Stimulated activated memory B cell treated with anti-CD40 and anti-IgM and Interleukin-4, amounts not matched to agents 10 μg/mL and 1 μg/mL and 100 μg/mL, for 72 hours (primary cell): ENCODE data around the gene CFAP221.
A peak's percentile ranks its signal among the peaks of the same experiment; 100 is the strongest.

Experiments
- ATAC-seq: fragments of 150-1000 bp; cut with Tn5 transposase; 2 replicates; pipeline ENCODE4 v1.10.0; 2021
- H3K27ac Mint-ChIP-seq: one replicate; pipeline ENCODE4 v1.8.0; 2022; ENCODE audit warnings: mild to moderate bottlenecking, mixed read lengths
- H3K27me3 Mint-ChIP-seq: one replicate; pipeline ENCODE4 v1.8.0; 2022; ENCODE audit warnings: mixed read lengths
- H3K36me3 Mint-ChIP-seq: one replicate; pipeline ENCODE4 v1.8.0; 2022; ENCODE audit warnings: mixed read lengths
- H3K4me1 Mint-ChIP-seq: one replicate; pipeline ENCODE4 v1.8.0; 2022; ENCODE audit warnings: mixed read lengths
- H3K4me3 Mint-ChIP-seq: one replicate; pipeline ENCODE4 v1.8.0; 2022; ENCODE audit warnings: mild to moderate bottlenecking, moderate library complexity, mixed read lengths
- H3K9me3 Mint-ChIP-seq: one replicate; pipeline ENCODE4 v1.8.0; 2022; ENCODE audit warnings: mixed read lengths

The CFAP221 gene

GRCh38 chr2:119668546-119668945, 124.3 kb downstream of the CFAP221 start:
- ATAC-seq = no peak
- no peaks in the 10 kb centered on the region for H3K4me1 Mint-ChIP-seq
- H3K27ac Mint-ChIP-seq = no peak overlapping the region
- H3K9me3 Mint-ChIP-seq = no peaks in the 10 kb centered on the region
- no peak overlapping the region for H3K4me3 Mint-ChIP-seq
- H3K36me3 Mint-ChIP-seq = no peaks in the 10 kb centered on the region
- peaks cover 21% of the 10 kb centered on the region for H3K27me3 Mint-ChIP-seq

GRCh38 chr2:119671016-119671415, 126.8 kb downstream of the CFAP221 start:
- H3K36me3 Mint-ChIP-seq = no peaks in the 10 kb centered on the region
- H3K4me1 Mint-ChIP-seq = no peaks in the 10 kb centered on the region
- no peak overlapping the region for H3K27ac Mint-ChIP-seq
- H3K27me3 Mint-ChIP-seq = no peaks in the 10 kb centered on the region
- no peak for ATAC-seq
- H3K9me3 Mint-ChIP-seq = no peaks in the 10 kb centered on the region
- H3K4me3 Mint-ChIP-seq = no peak overlapping the region

DNA sequence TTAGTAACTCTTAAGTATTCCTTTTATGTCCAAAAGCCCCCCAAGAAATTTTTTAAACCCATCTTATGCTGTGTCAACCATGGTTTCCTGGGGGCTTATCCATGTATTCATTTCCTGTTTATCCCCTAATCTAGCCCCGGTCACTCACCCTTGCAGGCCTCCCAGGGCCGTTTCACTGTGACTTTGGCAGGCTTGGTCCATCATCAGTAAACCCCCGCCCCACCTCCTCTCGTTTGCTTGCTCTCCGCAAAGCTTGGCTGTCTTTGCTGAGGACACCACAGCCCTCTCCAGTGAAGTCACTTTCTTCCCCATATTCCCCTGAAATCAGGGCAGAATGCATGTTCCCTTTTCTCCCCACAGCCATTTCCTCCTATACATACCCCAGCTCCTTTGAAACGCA, 127.5 kb downstream of the CFAP221 start:
- ATAC-seq = no peak
- Mint-ChIP-seq H3K9me3 (no peaks in the 10 kb centered on the region), H3K4me3 (no peak overlapping the region)

GRCh38 chr2:119672161-119672862, 128.1 kb downstream of the CFAP221 start:
- Mint-ChIP-seq H3K4me3 (no peak overlapping the region), H3K27me3 (no peaks in the 10 kb centered on the region), H3K27ac (no peak overlapping the region), H3K9me3 (no peaks in the 10 kb centered on the region), H3K36me3 (no peaks in the 10 kb centered on the region), H3K4me1 (no peaks in the 10 kb centered on the region)
- no peak for ATAC-seq

More for the DNA sequence above, 127.5 kb downstream of the CFAP221 start:
- Mint-ChIP-seq H3K27me3 (no peaks in the 10 kb centered on the region), H3K4me1 (no peaks in the 10 kb centered on the region), H3K36me3 (no peaks in the 10 kb centered on the region), H3K27ac (no peak overlapping the region)

DNA sequence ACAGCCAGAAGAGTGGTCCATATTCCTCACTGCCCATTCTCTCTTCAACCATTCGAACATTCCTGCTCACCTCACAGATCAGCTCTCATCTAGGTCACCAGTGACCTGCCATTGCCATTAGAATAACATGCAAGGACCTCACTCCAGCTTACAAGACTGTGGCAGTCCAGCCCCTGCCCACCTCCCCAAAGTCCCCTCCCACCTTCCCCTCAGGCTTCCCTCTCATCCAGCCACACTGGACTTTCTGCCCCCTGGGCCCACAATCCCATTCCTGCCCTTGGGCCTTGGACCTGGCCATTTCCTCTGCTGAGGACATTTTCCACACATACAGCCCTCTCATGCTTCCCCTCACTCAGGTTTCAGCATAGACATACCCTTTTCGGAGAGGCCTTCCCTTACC, 129.5 kb downstream of the CFAP221 start:
- no peaks in the 10 kb centered on the region for H3K9me3 Mint-ChIP-seq
- peaks cover 6% of the 10 kb centered on the region for H3K4me1 Mint-ChIP-seq
- H3K4me3 Mint-ChIP-seq = no peak overlapping the region
- H3K36me3 Mint-ChIP-seq = no peaks in the 10 kb centered on the region
- H3K27me3 Mint-ChIP-seq = no peaks in the 10 kb centered on the region
- no peak overlapping the region for H3K27ac Mint-ChIP-seq
- ATAC-seq = no peak

DNA sequence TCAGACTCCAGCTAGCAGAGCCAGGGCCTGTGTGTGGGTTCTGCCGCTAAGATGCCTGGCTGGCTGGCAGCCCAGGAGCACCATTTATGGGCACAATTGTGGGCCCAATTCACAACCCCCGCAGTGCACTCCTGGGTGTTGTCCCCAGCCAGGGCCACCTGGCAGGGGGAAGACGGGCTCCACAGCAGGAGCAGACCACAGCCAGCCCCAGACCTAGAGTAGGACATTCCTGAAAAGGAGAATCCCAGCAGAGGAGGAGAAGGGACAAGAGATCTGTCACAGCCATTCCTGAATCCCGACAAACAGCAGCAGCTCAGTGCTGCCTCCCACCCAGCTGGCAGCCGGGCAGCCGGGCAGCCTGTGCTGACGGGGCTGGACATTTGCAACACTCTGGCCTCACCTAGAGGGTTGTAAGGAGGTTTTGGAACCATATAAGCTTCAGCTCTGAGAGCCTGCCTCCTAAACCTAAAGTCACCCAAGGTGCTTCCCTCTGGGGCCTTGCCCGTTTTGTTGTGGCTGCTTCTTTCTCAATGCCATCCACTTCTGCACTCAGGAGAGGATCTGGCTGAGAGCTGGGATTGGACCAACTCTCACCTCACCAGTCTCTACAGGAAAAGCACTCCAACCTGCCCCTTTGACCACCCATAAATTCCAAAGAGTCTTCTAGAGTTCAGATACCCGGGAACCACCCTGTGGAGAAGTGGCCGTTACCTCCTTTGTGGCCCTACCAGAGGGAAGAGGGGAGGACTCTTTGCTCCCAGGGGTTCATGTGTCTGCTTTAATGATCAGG, 130.7 kb downstream of the CFAP221 start:
- Mint-ChIP-seq H3K36me3 (no peaks in the 10 kb centered on the region), H3K27ac (no peak overlapping the region), H3K4me1 (peaks cover 13% of the 10 kb centered on the region), H3K4me3 (no peak overlapping the region), H3K27me3 (no peaks in the 10 kb centered on the region), H3K9me3 (no peaks in the 10 kb centered on the region)
- ATAC-seq = no peak

DNA sequence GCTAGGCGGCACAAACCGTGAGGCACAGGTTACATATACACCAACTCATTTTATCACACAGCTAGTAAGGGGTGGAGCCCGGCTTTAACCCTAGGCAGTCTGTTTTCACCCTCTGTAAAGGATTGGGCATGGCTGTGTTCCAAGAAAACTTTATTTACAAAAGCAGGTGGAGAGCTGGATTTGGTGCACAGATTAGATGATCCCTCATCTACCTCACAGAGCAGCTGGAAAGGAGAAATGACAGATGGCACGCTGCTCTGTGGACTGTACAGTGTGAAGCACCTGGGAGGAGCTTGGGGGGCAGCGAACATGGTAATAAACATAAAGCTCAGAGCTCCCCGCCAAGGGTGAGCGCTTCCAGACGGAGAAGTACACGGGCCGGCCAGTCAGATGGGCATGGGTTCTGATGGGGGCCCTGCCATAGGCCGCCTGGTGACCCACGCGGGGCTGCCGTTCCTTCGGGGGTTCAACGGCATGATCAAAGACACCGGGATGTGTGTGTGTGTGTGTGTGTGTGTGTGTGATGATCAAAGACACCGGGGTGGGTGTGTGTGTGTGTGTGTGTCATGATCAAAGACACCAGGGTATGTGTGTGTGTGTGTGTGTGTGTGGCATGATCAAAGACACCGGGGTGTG, 133.9 kb downstream of the CFAP221 start:
- peaks cover 26% of the 10 kb centered on the region for H3K4me1 Mint-ChIP-seq
- peak; percentile 5 for ATAC-seq
- peaks cover 12% of the 10 kb centered on the region for H3K36me3 Mint-ChIP-seq
- peak overlapping the region; percentile 82 for H3K27ac Mint-ChIP-seq
- H3K9me3 Mint-ChIP-seq = no peaks in the 10 kb centered on the region
- peak overlapping the region; percentile 86 for H3K4me3 Mint-ChIP-seq
- no peaks in the 10 kb centered on the region for H3K27me3 Mint-ChIP-seq

DNA sequence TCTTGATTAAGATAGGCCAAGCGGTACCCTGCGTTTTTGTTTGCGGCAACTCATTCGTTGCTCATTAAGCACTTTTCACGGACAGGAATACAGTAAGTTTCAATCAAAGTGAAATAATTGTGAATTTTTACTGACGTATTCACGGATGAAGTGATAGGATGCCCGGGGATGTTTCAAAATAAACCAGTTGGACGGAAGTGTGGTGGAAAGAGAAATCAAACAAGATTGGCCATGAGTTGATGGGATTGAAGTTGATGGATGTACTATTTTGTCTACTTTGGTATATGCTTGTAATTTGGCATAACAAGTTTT, 135.2 kb downstream of the CFAP221 start:
- Mint-ChIP-seq H3K27me3 (no peaks in the 10 kb centered on the region), H3K27ac (peak overlapping the region; percentile 82), H3K36me3 (peaks cover 22% of the 10 kb centered on the region), H3K9me3 (no peaks in the 10 kb centered on the region), H3K4me1 (peaks cover 34% of the 10 kb centered on the region), H3K4me3 (peak overlapping the region; percentile 86)
- no peak for ATAC-seq

DNA sequence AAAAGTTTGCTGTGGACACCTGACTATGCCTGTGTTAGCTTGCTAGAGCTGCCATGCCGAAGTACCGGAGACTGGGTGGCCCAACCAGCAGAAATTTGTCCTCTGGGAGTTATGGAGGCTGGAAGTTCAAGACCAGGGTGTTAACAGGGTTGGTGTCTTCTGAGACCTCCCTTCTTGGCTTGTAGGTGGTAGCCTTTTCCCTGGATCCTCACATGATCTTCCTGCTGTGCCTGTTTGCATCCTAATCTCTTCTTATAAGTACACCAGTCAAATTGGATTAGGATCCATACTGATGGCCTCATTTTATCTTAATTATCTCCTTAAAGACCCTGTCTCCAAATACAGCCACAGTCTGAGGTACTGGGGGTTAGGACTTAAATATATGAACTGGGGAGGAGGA, 135.6 kb downstream of the CFAP221 start:
- no peak for ATAC-seq
- H3K4me3 Mint-ChIP-seq = peak overlapping the region; percentile 86
- peaks cover 34% of the 10 kb centered on the region for H3K4me1 Mint-ChIP-seq
- H3K27me3 Mint-ChIP-seq = no peaks in the 10 kb centered on the region
- H3K36me3 Mint-ChIP-seq = peaks cover 22% of the 10 kb centered on the region
- H3K9me3 Mint-ChIP-seq = no peaks in the 10 kb centered on the region
- H3K27ac Mint-ChIP-seq = peak overlapping the region; percentile 82

GRCh38 chr2:119680457-119681202, 136.4 kb downstream of the CFAP221 start:
- no peak for ATAC-seq
- Mint-ChIP-seq H3K4me1 (peaks cover 34% of the 10 kb centered on the region), H3K36me3 (peaks cover 22% of the 10 kb centered on the region), H3K4me3 (peak overlapping the region; percentile 36), H3K9me3 (no peaks in the 10 kb centered on the region), H3K27me3 (no peaks in the 10 kb centered on the region), H3K27ac (no peak overlapping the region)

DNA sequence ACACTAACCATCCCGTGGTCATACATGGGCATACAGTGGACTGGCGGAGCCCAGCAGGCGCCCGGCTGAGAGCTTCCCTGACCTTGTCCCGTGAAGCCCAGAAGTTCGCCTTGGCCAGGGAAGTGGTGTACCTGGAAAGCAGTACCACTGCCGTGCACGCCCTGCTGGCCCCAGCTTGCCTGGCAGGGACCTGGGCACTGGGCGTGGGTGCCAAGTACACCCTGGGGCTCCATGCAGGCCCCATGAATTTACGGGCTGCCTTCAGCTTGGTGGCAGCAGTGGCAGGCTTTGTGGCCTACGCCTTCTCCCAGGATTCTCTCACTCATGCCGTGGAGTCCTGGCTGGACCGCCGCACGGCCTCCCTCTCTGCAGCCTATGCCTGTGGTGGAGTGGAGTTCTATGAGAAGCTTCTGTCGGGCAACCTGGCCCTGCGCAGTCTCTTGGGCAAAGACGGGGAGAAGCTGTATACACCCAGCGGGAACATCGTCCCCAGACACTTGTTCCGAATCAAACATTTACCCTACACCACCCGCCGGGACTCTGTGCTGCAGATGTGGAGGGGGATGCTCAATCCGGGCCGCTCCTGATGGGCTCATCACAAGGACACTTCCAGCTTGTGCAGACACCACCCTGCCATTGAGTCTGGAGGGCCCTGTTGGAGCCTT, 137.1 kb downstream of the CFAP221 start:
- peaks cover 26% of the 10 kb centered on the region for H3K36me3 Mint-ChIP-seq
- no peak for ATAC-seq
- no peaks in the 10 kb centered on the region for H3K27me3 Mint-ChIP-seq
- H3K4me1 Mint-ChIP-seq = peaks cover 34% of the 10 kb centered on the region
- no peak overlapping the region for H3K27ac Mint-ChIP-seq
- peak overlapping the region; percentile 36 for H3K4me3 Mint-ChIP-seq
- H3K9me3 Mint-ChIP-seq = no peaks in the 10 kb centered on the region

DNA sequence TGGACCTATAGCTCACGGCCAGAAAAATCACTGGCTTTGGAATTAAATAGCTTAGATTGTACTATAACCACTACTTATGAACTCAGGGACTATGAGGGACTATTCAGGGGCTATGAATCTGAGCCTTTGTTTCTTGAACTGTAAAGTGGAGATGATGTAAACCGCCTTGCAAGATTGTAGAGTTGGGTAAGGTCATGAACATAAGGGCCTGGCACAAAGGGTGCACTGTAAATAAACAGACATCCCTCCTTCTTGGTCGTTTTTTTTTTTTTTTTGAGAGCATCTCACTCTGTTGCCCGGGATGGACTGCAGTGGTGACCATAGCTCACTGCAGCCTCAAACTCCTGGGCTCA, 137.6 kb downstream of the CFAP221 start:
- H3K27me3 Mint-ChIP-seq = no peaks in the 10 kb centered on the region
- peaks cover 27% of the 10 kb centered on the region for H3K36me3 Mint-ChIP-seq
- no peak for ATAC-seq
- H3K4me3 Mint-ChIP-seq = no peak overlapping the region
- H3K4me1 Mint-ChIP-seq = peaks cover 34% of the 10 kb centered on the region
- no peak overlapping the region for H3K27ac Mint-ChIP-seq
- H3K9me3 Mint-ChIP-seq = no peaks in the 10 kb centered on the region

GRCh38 chr2:119682578-119682977, 138.3 kb downstream of the CFAP221 start:
- peaks cover 34% of the 10 kb centered on the region for H3K36me3 Mint-ChIP-seq
- no peak for ATAC-seq
- no peak overlapping the region for H3K4me3 Mint-ChIP-seq
- H3K27ac Mint-ChIP-seq = no peak overlapping the region
- H3K9me3 Mint-ChIP-seq = no peaks in the 10 kb centered on the region
- H3K27me3 Mint-ChIP-seq = no peaks in the 10 kb centered on the region
- peaks cover 34% of the 10 kb centered on the region for H3K4me1 Mint-ChIP-seq

DNA sequence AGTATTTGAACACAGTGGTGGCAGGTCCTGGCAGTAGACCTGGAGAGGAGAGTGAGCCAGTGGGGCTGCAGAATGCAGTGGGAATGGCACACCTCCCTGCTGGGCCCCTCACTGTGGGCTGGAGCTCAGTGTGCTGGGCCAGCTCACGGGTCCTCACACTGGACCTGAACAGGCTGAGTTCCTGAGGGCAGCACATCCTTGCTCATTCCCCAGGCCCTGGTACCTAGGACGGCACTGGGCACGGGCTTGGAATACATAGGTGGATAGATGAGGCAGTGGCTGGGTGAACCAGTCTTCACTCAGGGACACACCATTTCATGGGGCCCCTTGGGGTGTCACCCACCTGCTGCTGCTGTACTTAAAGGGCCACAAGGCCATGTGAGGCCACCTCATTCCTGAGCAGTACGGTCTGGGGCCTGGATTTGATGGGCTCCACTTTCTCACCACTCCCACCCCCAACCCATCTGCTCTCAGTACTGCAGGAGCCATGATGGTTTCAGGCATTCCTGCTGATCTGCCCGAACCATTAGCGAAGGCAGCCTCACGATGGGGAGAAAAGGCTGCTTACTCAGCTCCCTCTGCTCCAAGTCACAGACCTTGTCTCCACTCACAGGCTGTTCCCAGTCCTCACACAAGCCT, 138.9 kb downstream of the CFAP221 start:
- no peaks in the 10 kb centered on the region for H3K27me3 Mint-ChIP-seq
- no peak overlapping the region for H3K4me3 Mint-ChIP-seq
- no peak for ATAC-seq
- H3K27ac Mint-ChIP-seq = no peak overlapping the region
- H3K9me3 Mint-ChIP-seq = no peaks in the 10 kb centered on the region
- peaks cover 36% of the 10 kb centered on the region for H3K36me3 Mint-ChIP-seq
- H3K4me1 Mint-ChIP-seq = peaks cover 31% of the 10 kb centered on the region
